IMR-90 (cell line): ENCODE results near the gene KNL1. TPM values are rescaled to one million over a fixed set of nuclear protein-coding genes. Genes with fewer than 3 reads are reported as not detected.
"Not testable (repeated sequence)": the region's sequence is repeated elsewhere in the genome, so short reads cannot be mapped to it uniquely, and the experiment has no call there.

Experiments
- ATAC-seq: fragments of 200-7000 bp; cut with Tn5 transposase; 2 replicates; pipeline ENCODE4 v1.9.1; 2020; ENCODE audit warnings: low read depth, mild to moderate bottlenecking, moderate library complexity
- BruUV-seq: library from RNA; stranded (reverse); fragments of 400-500 nt; replicated peaks from 2 replicates; lab custom pipeline; 2021; lab: Mats Ljungman, UMichigan
- CTCF ChIA-PET: fragments of 300-600 bp; formaldehyde crosslinking; extraction: SDS; loops from one replicate; lab custom pipeline; 2021; ENCODE audit warnings: antibody characterized with exemption; lab: Yijun Ruan, JAX
- POLR2A ChIA-PET: fragments of 300-600 bp; sonication (Branson Sonifier 250); formaldehyde crosslinking; loops from one replicate; lab custom pipeline; 2022; ENCODE audit warnings: antibody characterized with exemption; ENCODE audit not compliant: unreplicated experiment; lab: Charles Lee
- DNase-seq: peaks from one replicate; pipeline ENCODE4 v3.0.0; 2013
- H2AFZ ChIP-seq: replicated peaks from 2 replicates; pipeline ENCODE3; 2013; ENCODE audit warnings: low read length, mild to moderate bottlenecking; ENCODE audit not compliant: poor library complexity
- H2AK5ac ChIP-seq: 2 replicates; pipeline ENCODE4 v1.6.1; 2013; ENCODE audit warnings: low read depth, low read length, inconsistent platforms
- H2AK9ac ChIP-seq: replicated peaks from 2 replicates; pipeline ENCODE3; 2013; ENCODE audit warnings: mild to moderate bottlenecking, low read depth, low read length, moderate library complexity; ENCODE audit not compliant: poor library complexity
- H2BK120ac ChIP-seq: 2 replicates; pipeline ENCODE4 v1.6.1; 2013; ENCODE audit warnings: low read depth, low read length, inconsistent platforms
- H2BK15ac ChIP-seq: 3 replicates; pipeline ENCODE4 v1.6.1; 2013; ENCODE audit warnings: low read depth, low read length, inconsistent platforms
- H2BK20ac ChIP-seq: 2 replicates; pipeline ENCODE4 v1.6.1; 2013; ENCODE audit warnings: low read depth, mild to moderate bottlenecking, inconsistent platforms, low read length, moderate library complexity
- H2BK5ac ChIP-seq: 2 replicates; pipeline ENCODE4 v1.6.1; 2013; ENCODE audit warnings: mild to moderate bottlenecking, low read depth, low read length, inconsistent platforms; ENCODE audit not compliant: poor library complexity, severe bottlenecking
- H3K14ac ChIP-seq: replicated peaks from 2 replicates; pipeline ENCODE4 v1.6.1; 2013; ENCODE audit warnings: low read depth, low read length, inconsistent platforms
- H3K18ac ChIP-seq: 2 replicates; pipeline ENCODE4 v1.6.1; 2013; ENCODE audit warnings: low read depth, low read length, control low read depth
- H3K23ac ChIP-seq: 2 replicates; pipeline ENCODE4 v1.6.1; 2013; ENCODE audit warnings: low read depth, low read length, inconsistent platforms
- H3K27ac ChIP-seq: 2 replicates; pipeline ENCODE4 v1.5.1; 2013; ENCODE audit warnings: mild to moderate bottlenecking, control low read depth, low read length; ENCODE audit not compliant: insufficient read depth
- H3K27me3 ChIP-seq: 2 replicates; pipeline ENCODE4 v1.6.1; 2013; ENCODE audit warnings: low read length; ENCODE audit not compliant: control insufficient read depth, insufficient read depth
- H3K36me3 ChIP-seq: 2 replicates; pipeline ENCODE4 v1.6.1; 2013; ENCODE audit warnings: low read length, mixed read lengths; ENCODE audit not compliant: control insufficient read depth, insufficient read depth
- H3K4ac ChIP-seq: 2 replicates; pipeline ENCODE4 v1.6.1; 2013; ENCODE audit warnings: low read depth, low read length, inconsistent platforms
- H3K4me1 ChIP-seq: 2 replicates; pipeline ENCODE4 v1.6.1; 2013; ENCODE audit warnings: low read length, mixed read lengths; ENCODE audit not compliant: control insufficient read depth, insufficient read depth
- H3K4me2 ChIP-seq: 2 replicates; pipeline ENCODE4 v1.6.1; 2013; ENCODE audit warnings: low read depth, mild to moderate bottlenecking, control low read depth, low read length, moderate library complexity
- H3K4me3 ChIP-seq: 2 replicates; pipeline ENCODE4 v1.5.1; 2013; ENCODE audit warnings: low read depth, mild to moderate bottlenecking, control low read depth, low read length, moderate library complexity; ENCODE audit not compliant: insufficient read depth
- H3K56ac ChIP-seq: 2 replicates; pipeline ENCODE4 v1.6.1; 2013; ENCODE audit warnings: low read length, inconsistent platforms; ENCODE audit not compliant: insufficient read depth; ENCODE audit errors: extremely low read depth
- H3K79me1 ChIP-seq, 2 experiments: 2 replicates each; pipeline ENCODE4 v1.6.1; 2013; ENCODE audit warnings: low read length in 2 of 2, inconsistent platforms in 1 of 2, low read depth in 1 of 2
- H3K9ac ChIP-seq: 2 replicates; pipeline ENCODE4 v1.6.1; 2013; ENCODE audit warnings: low read depth, low read length, control low read depth
- H3K9me1 ChIP-seq: 2 replicates; pipeline ENCODE4 v1.6.1; 2013; ENCODE audit warnings: low read length, inconsistent platforms; ENCODE audit not compliant: insufficient read depth
- H3K9me3 ChIP-seq: 2 replicates; pipeline ENCODE4 v1.6.1; 2013; ENCODE audit warnings: low read length; ENCODE audit not compliant: control insufficient read depth, insufficient read depth
- H4K20me1 ChIP-seq: 2 replicates; pipeline ENCODE4 v1.6.1; 2013; ENCODE audit warnings: low read length, inconsistent platforms; ENCODE audit not compliant: insufficient read depth
- H4K5ac ChIP-seq: 2 replicates; pipeline ENCODE4 v1.6.1; 2013; ENCODE audit warnings: mild to moderate bottlenecking, low read depth, low read length, control low read depth
- H4K8ac ChIP-seq, 2 experiments: 2 replicates each; pipeline ENCODE4 v1.6.1; 2013; ENCODE audit warnings: low read depth in 2 of 2, low read length in 2 of 2, control low read depth in 1 of 2, inconsistent platforms in 1 of 2
- H4K91ac ChIP-seq: 2 replicates; pipeline ENCODE4 v1.6.1; 2013; ENCODE audit warnings: low read depth, low read length, inconsistent platforms; ENCODE audit not compliant: insufficient read depth
- WGBS, 2 experiments: methylation state at CpG; one replicate each; pipeline versions ENCODE4 v1.1.5 to v1.1.7; 2013; ENCODE audit warnings: missing lambda C conversion rate in 2 of 2; ENCODE audit not compliant: insufficient read length in 1 of 2; ENCODE audit errors: extremely low coverage in 2 of 2; 5-methylcytosine and 5-hydroxymethylcytosine counted together
- dilution Hi-C: fragments of 300-500 bp; cut with HindIII; formaldehyde crosslinking; loops from one replicate; pipeline ENCODE4 v1.14.3; 2018; ENCODE audit warnings: low sequenced_read_pairs; ENCODE audit not compliant: unreplicated experiment
- in situ Hi-C: fragments of 300-500 bp; cut with MboI; formaldehyde crosslinking; loops from 3 replicates; pipeline ENCODE4 v1.14.3; 2019; ENCODE audit warnings: low sequenced_read_pairs, inconsistent platforms, mixed read lengths
- intact Hi-C: fragments of 100-400 bp; cut with micrococcal nuclease; formaldehyde crosslinking; loops from 2 replicates; pipeline ENCODE4 v1.10.0; 2022
- polyA plus RNA-seq, 3 experiments: library from polyadenylated mRNA; depleted of rRNA; stranded (reverse); fragments of >200 nt; gene quantifications; 2 replicates each; pipeline ENCODE4 v1.2.3, GENCODE V29; 2012; ENCODE audit warnings: low replicate concordance in 1 of 3
- total RNA-seq: library from RNA; depleted of rRNA; stranded (reverse); fragments of >200 nt; gene quantifications from 2 replicates; pipeline ENCODE4 v1.2.3, GENCODE V29; 2012

The KNL1 gene
- total and polyA plus RNA-seq, 2 of the 4 experiments (the other 2 are of a cell fraction), result 3.1 to 25.1 TPM

- H2BK20ac ChIP-seq, H2AFZ ChIP-seq, BruUV-seq, H3K18ac ChIP-seq, H3K9ac ChIP-seq, in situ Hi-C loops, DNase-seq, H3K9me1 ChIP-seq, dilution Hi-C loops, H2AK9ac ChIP-seq, intact Hi-C loops, POLR2A ChIA-PET, H3K14ac ChIP-seq, H3K27ac ChIP-seq, H3K4me1 ChIP-seq, H3K23ac ChIP-seq, H4K8ac ChIP-seq, H3K4me2 ChIP-seq, H2BK5ac ChIP-seq, H3K56ac ChIP-seq, H3K27me3 ChIP-seq, H4K5ac ChIP-seq, H3K9me3 ChIP-seq, H4K20me1 ChIP-seq, H3K4ac ChIP-seq, H2BK120ac ChIP-seq, H4K91ac ChIP-seq, H3K4me3 ChIP-seq, H2AK5ac ChIP-seq, H2BK15ac ChIP-seq, CTCF ChIA-PET, ATAC-seq: not testable (repeated sequence)
- WGBS, 2 experiments, result no CpG with 5 or more reads among the region's 5 CpGs
- H3K36me3 ChIP-seq, result peaks cover 12% of the 10 kb centered on the region
- H3K79me1 ChIP-seq, result peaks cover 5 to 15% of the 10 kb centered on the region in 2 experiments
Observed at GRCh38 chr15:40576914-40577313, 17.1 kb upstream of the KNL1 start.
